SK-N-MC (cell line): ENCODE measurements around the gene CAPN6.

ENCODE experiments used
- DNase-seq: peaks from one replicate; pipeline ENCODE4 v3.0.0-alpha.2; 2011; ENCODE audit warnings: low read depth, low spot score
- H3K27ac ChIP-seq: fragments of 200-600 bp; sonication (generic); 2 replicates; pipeline ENCODE4 v1.5.1; 2016; ENCODE audit warnings: mixed run types
- H3K36me3 ChIP-seq: fragments of 200-600 bp; sonication (generic); 2 replicates; pipeline ENCODE4 v1.6.1; 2017; ENCODE audit warnings: antibody characterized with exemption, low read length, mixed read lengths; ENCODE audit not compliant: insufficient read depth
- H3K4me3 ChIP-seq: fragments of 200-600 bp; sonication (generic); 2 replicates; pipeline ENCODE4 v1.5.1; 2016
- H3K9ac ChIP-seq: fragments of 200-600 bp; sonication (generic); 2 replicates; pipeline ENCODE4 v1.8.0; 2017; ENCODE audit warnings: mixed run types, mixed read lengths; ENCODE audit not compliant: insufficient read length
- H3K9me3 ChIP-seq: fragments of 200-600 bp; sonication (generic); 2 replicates; pipeline ENCODE4 v1.6.1; 2017; ENCODE audit warnings: low read depth, mild to moderate bottlenecking, antibody characterized with exemption, low read length, moderate library complexity, mixed read lengths
- EZH2 ChIP-seq: fragments of 200-600 bp; sonication (generic); IDR thresholded peaks from one replicate; pipeline ENCODE4 v1.6.1; 2017; ENCODE audit warnings: antibody characterized with exemption
- FOXP2 ChIP-seq: optimal IDR thresholded peaks from 2 replicates; pipeline ENCODE3; 2011; ENCODE audit warnings: mild to moderate bottlenecking, moderate library complexity; ENCODE audit not compliant: insufficient read depth; ENCODE audit errors: extremely low read length, control extremely low read depth
- POLR2AphosphoS5 ChIP-seq: IDR thresholded peaks from 2 replicates; pipeline ENCODE4 v1.6.1; 2012; ENCODE audit warnings: mild to moderate bottlenecking, low read depth, low read length, borderline replicate concordance

Gene CAPN6

GRCh38 chrX:111270339-111270738, at the start of gene CAPN6:
Gene CAPN6, minus strand, starts transcription at chrX:111270483. Its CDS starts 6,547 bp downstream, at chrX:111263936.
- H3K36me3 ChIP-seq, result no peaks in the 10 kb centered on the region
- TF ChIP-seq POLR2AphosphoS5 (no peak), FOXP2 (no peak), EZH2 (no peak)
- H3K4me3 ChIP-seq, result no peak within 1 kb of the TSS
- no peaks in the 10 kb centered on the region for H3K9me3 ChIP-seq
- DNase-seq, result no peak
- no peak within 1 kb of the TSS for H3K9ac ChIP-seq
- no peak within 1 kb of the TSS for H3K27ac ChIP-seq

- Histone ChIP-seq H3K4me3 (no peak overlapping the region), H3K27ac (no peak overlapping the region), H3K36me3 (no peaks in the 10 kb centered on the region), H3K9ac (no peak overlapping the region), H3K9me3 (no peaks in the 10 kb centered on the region)
- TF ChIP-seq FOXP2 (no peak), EZH2 (no peak), POLR2AphosphoS5 (no peak)
- no peak for DNase-seq
Measured at GRCh38 chrX:111319451-111319850, 49.2 kb upstream of the CAPN6 start.

- Histone ChIP-seq H3K9me3 (no peaks in the 10 kb centered on the region), H3K4me3 (no peak overlapping the region), H3K9ac (no peak overlapping the region), H3K27ac (no peak overlapping the region), H3K36me3 (no peaks in the 10 kb centered on the region)
- TF ChIP-seq POLR2AphosphoS5 (no peak), FOXP2 (no peak), EZH2 (no peak)
- DNase-seq, result no peak
Measured at GRCh38 chrX:111318901-111319300, 48.6 kb upstream of the CAPN6 start.

GRCh38 chrX:111309083-111309482, 38.8 kb upstream of the CAPN6 start:
- DNase-seq, result no peak
- Histone ChIP-seq H3K9me3 (no peaks in the 10 kb centered on the region), H3K4me3 (no peak overlapping the region), H3K9ac (no peak overlapping the region), H3K36me3 (no peaks in the 10 kb centered on the region), H3K27ac (no peak overlapping the region)
- TF ChIP-seq POLR2AphosphoS5 (no peak), FOXP2 (no peak), EZH2 (no peak)

- no peak for DNase-seq
- Histone ChIP-seq H3K27ac (no peak overlapping the region), H3K9ac (no peak overlapping the region), H3K36me3 (no peaks in the 10 kb centered on the region), H3K4me3 (no peak overlapping the region), H3K9me3 (no peaks in the 10 kb centered on the region)
- TF ChIP-seq EZH2, result no peak
- no peak for TF ChIP-seq FOXP2
- no peak for TF ChIP-seq POLR2AphosphoS5
Measured at GRCh38 chrX:111308039-111308438, 37.8 kb upstream of the CAPN6 start.

- no peak overlapping the region for H3K9ac ChIP-seq
- no peak for TF ChIP-seq FOXP2
- no peak for TF ChIP-seq POLR2AphosphoS5
- no peak for TF ChIP-seq EZH2
- no peak for DNase-seq
- H3K4me3 ChIP-seq, result no peak overlapping the region
- no peaks in the 10 kb centered on the region for H3K9me3 ChIP-seq
- H3K27ac ChIP-seq, result no peak overlapping the region
- no peaks in the 10 kb centered on the region for H3K36me3 ChIP-seq
Measured at GRCh38 chrX:111302284-111302683, 32.0 kb upstream of the CAPN6 start.

GRCh38 chrX:111288841-111289240, 18.6 kb upstream of the CAPN6 start:
- Histone ChIP-seq H3K36me3 (no peaks in the 10 kb centered on the region), H3K4me3 (no peak overlapping the region), H3K27ac (no peak overlapping the region), H3K9ac (no peak overlapping the region), H3K9me3 (no peaks in the 10 kb centered on the region)
- no peak for TF ChIP-seq POLR2AphosphoS5
- DNase-seq, result no peak

GRCh38 chrX:111284631-111285293, 14.5 kb upstream of the CAPN6 start:
- H3K9me3 ChIP-seq, result no peaks in the 10 kb centered on the region
- no peak overlapping the region for H3K27ac ChIP-seq
- DNase-seq, result no peak
- no peak overlapping the region for H3K4me3 ChIP-seq
- H3K9ac ChIP-seq, result no peak overlapping the region
- no peaks in the 10 kb centered on the region for H3K36me3 ChIP-seq
- TF ChIP-seq POLR2AphosphoS5 (no peak), FOXP2 (no peak), EZH2 (no peak)

- no peak for DNase-seq
- H3K4me3 ChIP-seq, result no peak overlapping the region
- TF ChIP-seq FOXP2 (no peak), EZH2 (no peak), POLR2AphosphoS5 (no peak)
- H3K36me3 ChIP-seq, result no peaks in the 10 kb centered on the region
- no peak overlapping the region for H3K9ac ChIP-seq
- H3K9me3 ChIP-seq, result no peaks in the 10 kb centered on the region
- H3K27ac ChIP-seq, result no peak overlapping the region
Measured at GRCh38 chrX:111283446-111283845, 13.2 kb upstream of the CAPN6 start.
